ENCODE measurements around the gene ABCD2.
"Not testable (repeated sequence)": the region's sequence is repeated elsewhere in the genome, so short reads cannot be mapped to it uniquely, and the experiment has no call there.

ABCD2 gene

DNA sequence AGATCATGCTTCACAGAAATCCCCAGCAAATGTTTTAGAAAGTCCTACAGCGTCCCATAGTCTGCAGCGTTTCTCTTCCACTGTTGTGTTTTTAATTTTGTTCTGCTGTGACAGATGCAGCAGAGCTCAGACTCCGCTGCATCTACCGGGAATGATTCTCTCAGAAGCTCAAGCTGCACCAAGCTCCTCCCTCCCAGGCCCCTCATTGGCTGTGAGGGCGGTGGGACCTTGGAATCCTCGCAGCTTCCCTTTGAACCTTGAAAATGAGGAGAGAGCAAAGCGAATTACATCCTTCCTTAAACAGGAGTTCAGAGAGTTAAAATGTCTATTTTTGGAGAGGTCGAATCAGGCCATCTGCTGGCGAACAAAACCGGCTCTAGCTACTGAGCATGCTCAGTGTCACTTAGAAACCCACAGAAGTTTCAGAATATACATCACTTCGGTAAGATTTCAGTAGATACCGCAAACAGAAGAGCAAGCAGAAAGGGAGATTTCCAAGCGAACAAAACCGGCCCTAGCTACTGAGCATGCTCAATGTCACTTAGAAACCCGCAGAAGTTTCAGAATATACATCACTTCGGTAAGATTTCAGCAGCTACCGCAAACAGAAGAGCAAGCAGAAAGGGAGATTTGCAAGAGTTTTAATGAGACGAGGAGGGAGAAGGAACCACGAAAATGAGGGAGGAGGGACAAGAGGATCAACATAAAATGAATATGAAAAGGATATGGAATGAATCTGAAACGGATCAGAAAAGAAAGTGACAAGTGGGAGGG, at the start of gene ABCD2:
ABCD2 (minus strand) TSS at position 144 of the 774 bp plus-strand sequence. CDS start 188 bp downstream, outside the sequence.
- DNase-seq: peak; percentile 90

DNA sequence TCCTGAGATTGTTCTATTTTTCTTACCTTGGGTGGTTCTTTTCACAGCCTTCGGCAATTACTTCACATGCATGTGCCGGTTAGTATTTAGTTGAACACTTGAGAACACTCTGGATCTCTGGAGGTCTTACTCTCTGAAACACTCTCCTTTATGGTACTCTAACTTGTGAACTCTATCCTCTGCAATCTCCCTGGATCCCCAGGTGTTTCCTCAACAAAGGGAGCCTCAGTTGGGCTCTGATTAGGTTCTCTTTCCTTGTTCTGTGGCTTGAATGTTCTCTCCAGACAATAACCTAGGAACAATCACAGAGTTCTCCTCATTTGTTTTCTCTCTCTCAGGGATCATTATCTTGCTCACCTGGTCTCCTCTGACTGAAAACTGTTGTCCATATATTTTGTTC, 40.5 kb upstream of the ABCD2 start:
- DNase-seq: no peak

DNA sequence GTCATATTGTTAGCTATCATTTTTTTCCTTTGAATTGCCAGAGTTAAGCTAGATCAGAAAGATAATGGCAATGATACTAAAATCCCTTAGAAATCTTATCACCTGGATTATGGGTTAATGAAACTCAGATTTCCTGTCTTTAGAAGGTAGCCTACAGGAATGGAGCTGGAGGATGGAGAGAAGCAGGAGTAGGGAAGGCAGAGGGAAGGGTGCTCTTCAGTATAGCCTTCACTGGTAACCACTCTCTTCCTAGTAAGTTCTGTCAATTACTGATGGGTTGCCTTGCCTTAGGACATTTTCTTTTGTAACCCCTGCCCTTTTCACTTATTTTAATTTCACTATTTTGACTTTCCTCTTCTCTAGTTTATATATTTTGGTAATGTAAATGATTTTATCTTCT, 27.8 kb upstream of the ABCD2 start:
- DNase-seq: no peak

DNA sequence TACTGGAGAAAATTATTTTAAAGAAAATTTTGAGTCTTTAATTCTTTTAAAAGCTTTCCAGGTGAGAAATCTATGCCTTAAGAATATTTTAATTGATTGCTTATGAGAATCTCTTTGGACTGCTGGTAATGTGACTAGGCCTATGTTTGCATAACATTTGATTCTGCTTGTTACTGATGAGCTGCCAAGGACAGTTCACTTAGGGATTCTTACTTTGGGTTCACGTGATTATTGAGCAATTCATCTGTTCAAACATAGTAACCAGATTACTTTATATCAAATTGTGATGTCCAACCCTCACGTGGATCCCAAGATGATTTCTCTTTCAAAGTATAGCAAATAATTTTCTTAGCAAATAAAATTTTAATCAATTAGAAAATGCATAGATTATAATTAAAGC, 27.4 kb upstream of the ABCD2 start:
- no peak for DNase-seq

DNA sequence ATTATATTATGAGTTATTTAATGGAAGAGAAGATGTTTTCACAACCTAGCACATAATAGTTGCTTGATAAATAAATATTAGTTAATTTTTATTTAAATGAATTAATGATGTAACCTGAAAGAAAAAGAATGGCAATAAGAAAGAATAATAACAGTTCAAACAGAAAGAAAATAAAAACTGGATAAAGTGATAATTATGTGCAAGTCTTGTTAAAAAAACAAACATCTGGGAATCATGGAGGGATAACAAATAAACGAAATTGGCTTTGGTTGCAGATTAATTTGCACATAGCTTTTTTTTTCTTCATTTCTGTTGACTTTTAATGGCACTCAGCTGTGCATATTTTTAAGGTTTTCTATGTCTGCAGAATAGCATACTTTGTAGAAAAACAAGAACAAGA, 23.4 kb upstream of the ABCD2 start:
- no peak for DNase-seq

DNA sequence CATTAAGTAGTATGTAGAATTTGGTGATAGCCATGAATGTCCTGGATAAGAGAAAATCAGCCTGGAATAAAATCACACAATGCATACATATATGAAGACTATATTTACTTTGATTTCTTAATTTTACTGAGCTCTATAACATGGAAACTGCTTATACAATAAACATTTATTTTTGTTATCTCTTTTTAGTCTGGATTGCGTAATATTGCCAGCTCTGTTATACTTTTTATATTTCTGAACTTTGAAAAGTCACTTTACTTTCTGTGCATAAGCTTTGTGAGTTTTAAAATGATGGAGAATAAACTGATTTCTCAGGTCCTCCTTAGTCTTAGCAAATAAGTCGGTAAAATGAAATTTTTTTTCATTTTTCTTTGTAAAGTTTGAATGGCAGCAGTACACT, 19.2 kb upstream of the ABCD2 start:
- DNase-seq: no peak

DNA sequence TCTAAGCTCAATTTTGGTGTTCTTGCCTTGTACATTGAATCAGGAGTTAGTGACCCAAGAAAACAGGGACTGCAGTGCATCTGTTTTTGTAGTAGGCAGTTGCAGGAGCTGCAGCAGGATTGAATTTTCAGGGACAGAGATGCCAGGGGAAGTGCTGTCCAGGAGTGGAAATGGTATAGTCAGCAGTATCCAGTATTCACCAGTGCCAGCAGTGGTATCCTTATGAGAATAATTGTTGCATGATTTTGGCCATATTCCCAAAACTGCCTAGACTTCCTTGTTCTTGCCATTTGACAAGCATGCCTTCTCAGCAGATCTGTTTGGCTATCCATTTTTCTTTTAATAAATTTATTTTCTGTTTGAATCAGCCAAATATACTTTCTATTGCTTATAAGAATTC, 18.6 kb upstream of the ABCD2 start:
- DNase-seq: no peak

DNA sequence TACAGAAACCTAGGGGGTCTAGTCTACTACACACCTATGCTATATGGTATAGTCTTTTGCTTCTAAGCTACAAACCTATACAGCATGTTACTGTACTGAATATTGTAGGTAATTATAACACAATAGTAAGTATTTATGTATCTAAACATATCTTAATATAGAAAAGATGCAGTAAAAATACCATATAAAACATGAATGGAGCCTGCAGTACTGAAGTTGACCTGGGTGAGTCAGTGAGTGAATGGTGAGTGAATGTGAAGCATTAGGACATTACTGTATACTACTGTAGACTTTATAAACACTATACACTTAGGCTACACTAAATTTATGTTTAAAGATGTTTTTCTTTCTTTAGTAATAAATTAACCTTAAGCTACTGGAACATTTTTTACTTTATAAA, 13.1 kb upstream of the ABCD2 start:
- DNase-seq: no peak

DNA sequence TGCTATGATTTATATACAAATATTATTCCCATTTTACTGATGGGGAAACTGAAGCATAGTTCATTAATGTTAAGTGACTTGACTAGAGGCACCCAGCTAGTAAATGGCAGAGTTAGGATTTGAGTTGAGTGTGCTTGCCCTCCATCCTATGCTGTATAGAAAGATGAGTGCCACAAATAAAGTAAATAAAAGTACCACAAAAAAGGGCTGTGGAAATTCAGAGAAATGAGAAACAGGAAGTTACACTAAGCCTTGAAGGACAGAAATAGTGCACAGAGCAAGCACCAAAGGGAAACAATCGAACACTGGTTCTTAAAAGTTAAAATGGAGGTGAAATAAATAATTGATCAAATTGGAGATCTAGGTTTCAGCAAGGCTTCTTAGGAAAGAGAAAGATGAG, 9.2 kb upstream of the ABCD2 start:
- no peak for DNase-seq

DNA sequence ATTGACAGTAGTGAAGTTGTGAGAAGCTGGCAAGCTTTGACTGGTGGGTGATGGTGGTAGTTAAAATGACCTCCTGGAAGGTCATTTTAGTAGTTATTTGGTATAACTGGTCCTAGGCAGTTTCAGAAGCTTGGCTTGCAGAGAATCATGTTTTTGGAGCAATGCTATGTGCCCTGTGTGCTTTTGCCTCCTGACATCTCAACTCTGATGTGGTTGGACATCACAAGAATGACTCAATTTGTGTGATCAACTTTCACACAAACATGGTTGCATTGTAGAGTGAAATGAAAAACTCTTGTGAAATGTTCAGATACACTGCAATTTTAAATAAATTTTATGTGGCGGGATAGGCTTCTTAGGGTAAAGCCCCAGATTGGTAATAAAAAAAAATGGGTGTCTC, 8.3 kb upstream of the ABCD2 start:
- DNase-seq: no peak

DNA sequence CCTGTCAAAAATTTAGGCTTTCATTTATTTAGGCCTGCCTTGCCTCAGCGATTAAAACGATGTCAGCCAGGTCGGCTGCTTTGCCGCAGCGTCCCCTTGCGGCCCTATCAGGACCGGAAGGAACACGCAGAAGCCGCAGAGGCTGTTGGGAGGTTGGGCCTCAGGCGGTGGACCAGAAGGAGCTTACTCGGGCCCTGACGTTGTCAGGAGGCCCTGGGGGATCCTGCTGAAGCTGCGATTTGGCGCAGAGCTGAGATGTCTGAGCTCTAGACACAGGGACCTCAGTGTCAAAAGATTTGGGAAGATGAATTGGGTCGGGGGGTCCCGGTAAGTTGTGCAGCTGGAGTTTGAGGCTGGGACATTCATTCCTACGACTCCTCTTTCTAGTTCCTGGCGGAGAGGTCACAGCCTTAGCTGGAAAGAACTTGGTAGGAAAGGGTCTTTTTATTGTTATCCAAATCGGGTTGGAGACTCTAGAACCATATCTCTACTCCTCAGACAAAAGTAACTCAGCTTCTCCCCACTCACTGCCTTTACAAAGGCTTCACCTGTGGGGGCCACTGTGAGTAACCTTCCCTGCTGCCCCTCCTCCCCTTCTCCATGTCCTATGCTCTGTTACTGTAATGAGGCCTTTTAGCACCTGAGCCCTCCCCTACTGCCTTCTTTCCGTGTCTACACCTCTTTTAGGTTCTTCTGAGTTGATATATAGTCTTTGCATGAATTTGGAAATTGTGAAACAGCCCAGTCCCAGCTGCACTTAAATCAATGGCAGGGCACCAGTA, 6.6 kb upstream of the ABCD2 start:
- no peak for DNase-seq

DNA sequence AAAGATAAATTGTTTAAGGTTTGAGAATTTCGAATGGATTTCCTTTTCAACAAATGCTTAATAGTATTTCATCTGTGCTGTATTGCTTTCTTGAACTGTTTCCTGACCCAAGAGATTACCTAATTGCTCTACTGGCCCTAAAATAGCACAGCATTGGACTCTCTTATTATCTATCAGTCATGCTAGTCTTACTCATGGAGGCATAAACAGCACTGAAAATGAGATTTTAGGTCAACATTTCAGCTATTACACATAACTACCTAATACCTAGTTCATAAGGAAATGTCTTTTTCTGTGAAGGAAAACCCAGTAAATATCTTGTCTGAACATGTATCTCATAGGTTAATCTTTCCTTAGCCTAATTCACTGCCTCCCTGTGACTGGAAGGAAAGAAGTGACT, 4.3 kb upstream of the ABCD2 start:
- no peak for DNase-seq

DNA sequence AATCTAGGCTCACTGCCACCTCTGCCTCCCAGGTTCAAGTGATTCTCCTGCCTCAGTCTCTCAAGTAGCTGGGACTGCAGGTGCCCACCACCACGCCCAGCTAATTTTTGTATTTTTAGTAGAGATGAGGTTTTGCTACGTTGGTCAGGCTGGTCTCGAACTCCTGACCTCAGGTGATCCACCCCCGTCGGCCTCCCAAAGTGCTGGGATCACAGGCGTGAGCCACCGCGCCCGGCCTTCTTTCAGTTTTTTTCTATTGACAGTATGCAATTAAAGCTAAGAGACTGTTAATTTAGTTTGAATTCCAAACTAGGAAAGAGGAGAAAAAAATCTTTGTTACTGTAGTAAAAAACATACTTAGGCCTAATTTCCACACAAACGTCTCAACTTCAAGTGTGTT, 3.6 kb upstream of the ABCD2 start:
- not testable (repeated sequence) for DNase-seq

DNA sequence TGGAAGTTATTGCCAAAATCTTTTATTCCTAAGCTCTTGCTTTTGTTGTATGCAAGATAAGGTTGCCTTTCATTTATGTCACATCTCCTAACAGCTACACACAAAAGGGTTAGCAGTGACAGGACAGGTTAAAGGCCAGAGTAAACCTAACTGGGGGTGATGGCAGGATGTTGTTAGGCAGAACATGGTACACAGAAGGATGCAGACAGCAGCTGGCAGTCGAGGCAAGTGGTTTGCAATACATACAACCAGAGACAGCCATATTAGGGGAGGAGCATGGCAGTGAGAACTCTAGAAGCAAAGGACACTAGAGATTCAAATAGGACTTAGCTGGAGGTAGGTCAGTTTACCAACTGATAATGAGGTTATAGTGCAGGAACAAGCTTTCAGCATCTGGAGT, 2.7 kb upstream of the ABCD2 start:
- no peak for DNase-seq

DNA sequence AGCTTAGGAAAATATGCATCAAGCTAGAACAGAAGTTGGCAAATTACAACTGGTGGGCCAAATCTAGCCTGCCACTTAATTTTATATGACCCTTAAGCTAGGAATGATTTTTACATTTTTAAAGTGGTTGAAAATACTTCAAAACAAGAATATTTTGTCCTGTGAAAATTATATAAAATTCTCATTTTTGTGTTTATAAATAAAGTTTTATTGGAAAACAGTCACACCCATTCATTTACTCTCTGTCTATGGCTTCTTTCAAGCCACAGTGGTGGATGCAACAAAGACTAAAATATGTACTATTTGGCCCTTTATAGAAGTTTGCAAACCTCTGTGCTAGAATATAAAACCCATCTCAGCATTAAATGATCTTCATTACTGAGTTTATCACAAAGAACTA, 2.1 kb upstream of the ABCD2 start:
- DNase-seq: no peak

DNA sequence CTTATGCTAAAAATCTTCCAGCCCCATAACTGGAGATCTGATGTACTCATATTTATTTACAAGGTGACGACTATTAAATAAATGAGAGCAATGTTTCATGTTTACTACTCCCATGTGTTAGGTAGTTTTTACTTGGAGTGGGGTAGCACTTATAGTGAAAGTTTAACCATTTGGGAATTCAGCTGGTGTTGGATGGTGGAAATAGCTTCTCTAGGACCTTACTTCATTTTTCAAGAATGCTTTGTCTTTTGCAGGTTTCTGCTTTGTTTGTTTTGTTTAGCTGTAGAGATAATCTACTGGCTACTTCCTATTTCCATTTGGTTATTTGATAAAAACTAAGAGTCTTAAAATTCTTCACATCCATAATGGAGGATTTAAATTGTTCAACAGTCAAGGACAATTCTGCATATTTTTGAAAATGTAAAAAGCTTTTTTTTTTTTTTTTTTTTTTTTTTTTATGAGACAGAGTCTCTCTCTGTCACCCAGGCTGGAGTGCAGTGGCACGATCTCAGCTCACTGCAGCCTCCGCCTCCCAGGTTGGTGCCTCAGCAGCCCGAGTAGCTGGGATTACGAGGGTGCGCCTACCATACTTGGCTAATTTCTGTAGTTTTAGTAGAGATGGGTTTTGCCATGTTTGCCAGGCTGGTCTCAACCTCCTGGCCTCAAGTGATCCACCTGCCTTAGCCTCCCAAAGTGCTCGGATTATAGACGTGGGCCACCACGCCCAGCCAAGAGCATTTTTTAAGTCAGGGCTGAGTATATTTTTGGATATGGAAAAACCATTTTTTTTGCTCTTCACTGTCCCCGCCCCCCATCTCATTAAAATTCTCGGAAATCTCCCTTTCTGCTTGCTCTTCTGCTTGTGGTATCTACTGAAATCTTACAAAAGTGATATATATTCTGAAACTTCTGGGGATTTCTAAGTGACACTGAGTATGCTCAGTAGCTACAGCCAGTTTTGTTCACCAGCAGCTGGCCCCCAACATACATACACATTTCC, 1.4 kb upstream of the ABCD2 start:
- DNase-seq: no peak

DNA sequence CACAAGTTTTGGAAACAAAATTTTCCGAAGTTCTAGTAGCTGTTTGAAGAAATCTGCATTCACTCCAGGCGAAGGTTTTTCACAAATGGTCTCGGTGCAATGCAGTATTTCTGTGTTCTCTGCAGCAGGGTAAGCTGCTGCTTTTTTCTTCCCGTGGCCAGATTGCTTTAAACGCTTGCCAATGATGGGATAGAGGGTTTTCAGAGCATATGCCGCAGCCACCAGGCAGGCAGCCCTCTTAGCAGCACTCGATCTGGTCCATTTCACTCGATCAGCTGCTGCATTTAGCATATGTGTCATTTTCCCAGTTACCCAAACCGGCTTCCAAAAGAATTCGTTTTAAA, 315 bp downstream of the ABCD2 start:
- DNase-seq: peak; percentile 90

DNA sequence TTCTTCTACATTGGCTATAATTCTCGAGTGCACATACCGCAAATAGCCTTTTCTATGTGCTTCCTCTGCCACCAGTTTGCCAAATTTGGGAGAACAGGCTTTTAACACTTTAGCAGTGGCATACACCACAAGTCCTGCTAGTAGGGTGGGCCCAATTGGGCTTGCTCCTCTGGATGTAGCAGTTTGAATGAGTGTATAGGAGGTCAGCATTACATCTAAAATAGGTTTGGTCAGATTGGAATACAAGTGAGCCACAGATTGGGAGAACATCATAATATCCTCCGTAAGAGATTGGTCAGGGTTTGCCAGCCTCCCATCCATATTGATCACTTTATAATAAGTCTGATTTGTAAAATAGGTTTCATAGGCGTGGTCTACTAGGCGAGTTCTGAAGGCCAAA, 902 bp downstream of the ABCD2 start:
- DNase-seq: no peak

DNA sequence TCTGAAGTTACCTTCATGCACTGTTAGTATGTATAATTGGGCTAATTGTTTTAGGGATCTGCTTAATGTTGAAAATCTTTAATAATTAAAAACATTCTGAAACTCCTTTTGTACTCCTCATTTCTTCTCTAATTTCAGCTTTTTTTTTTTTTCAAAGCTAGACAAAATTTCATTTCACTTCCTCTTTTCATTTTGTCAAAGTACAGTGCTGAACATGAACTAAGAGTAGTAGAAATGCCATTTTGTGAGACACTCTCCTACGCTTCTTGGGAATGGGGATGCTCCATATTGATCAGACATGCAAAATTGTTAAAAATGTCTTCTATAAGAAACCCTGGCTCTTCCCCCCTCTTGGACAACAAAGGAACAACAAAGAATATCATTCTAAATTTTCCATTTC, 1.7 kb downstream of the ABCD2 start:
- DNase-seq: no peak

DNA sequence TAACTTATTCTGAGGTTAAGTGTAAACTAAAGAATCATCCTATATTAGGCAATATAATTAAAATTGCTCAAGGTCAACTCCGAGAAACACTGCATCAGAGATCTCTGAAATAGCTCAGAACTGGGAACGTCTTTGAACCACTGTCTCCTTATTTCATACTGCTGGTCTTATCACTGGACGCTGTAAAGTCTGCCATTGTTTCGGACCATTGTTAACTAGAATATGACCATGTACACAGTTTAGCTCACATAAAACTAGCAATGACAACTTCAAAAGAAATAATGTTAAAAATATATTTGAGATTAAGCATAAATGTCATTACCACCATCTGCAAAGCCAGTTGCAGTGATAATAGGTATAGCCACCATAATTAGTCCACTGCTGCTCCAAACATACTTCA, 2.9 kb downstream of the ABCD2 start:
- DNase-seq: no peak

DNA sequence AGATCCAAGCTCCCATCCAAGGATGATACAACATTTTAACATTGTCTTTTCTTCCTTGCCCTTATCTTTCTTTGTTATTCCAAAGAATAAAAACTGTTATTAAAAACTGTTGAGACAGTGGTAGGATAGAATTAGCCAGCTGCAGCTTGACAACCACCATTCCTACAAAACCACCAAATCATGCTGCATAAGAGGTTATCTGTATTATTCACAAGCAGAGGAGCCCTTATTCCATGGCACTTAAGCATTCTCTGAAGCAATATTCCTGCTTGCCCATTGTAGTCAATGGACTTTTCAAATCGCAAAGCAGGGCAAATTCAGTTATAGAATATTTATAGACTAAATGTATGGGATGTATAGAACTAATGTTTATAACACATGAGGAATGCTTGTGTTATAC, 3.4 kb downstream of the ABCD2 start:
- no peak for DNase-seq

DNA sequence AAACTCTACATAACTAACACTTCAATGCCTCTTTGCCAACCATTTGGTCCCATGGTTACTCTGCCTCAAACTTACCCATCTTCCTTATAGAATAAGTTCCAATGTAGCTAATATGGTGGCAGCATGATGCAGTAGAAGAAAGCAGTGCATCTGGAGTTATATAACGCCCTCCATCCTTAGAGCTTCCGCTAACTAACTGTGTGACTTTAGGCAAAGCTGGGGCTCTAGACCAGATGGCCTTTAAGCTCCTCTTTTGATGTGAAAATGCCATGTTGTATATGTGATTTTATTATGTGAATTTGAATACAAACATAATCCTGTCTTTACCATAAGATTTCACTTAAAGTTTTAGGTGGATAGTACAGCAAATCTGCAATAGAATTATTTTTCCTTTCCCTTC, 6.1 kb downstream of the ABCD2 start:
- DNase-seq: no peak

DNA sequence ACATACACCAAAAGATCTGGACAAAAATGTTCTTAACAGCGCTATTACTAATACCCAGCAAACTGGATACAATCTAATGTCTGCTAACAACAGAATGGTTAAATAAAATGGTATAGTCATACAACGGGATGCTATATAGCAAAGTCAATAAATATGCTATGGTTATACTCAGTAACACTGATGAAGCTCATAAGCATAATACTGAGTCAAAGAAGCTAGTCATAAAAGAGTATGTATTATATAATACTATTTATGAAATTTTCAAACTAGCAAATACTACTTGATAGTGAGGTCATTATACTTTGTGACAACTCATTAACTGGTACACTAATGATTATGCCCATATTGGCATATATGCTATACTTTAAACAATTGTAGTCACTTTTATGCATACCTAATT, 7.4 kb downstream of the ABCD2 start:
- DNase-seq: no peak

DNA sequence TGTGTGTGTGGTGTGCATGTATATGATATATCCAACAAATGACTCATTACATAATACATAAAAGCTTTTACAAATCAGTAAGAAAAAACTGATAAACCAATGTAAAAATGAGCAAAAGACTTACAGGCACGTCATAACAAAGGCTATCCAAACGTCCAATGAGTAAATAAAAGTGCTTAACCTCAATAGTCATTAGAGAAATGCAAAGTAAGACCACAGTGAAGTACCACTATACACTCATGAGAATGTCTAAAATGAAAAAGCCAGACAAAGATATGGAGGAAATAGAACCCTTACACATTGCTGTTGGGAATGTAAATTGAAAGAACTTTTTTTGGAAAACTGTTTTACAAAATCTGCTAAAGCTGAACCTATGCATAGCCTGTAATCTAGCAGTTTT, 7.8 kb downstream of the ABCD2 start:
- no peak for DNase-seq
